HG03469 (cell line): Measurements from ENCODE around the gene EEF1E1.
A peak's percentile ranks its signal among the peaks of the same experiment; 100 is the strongest.
"Not testable (repeated sequence)": the region's sequence is repeated elsewhere in the genome, so short reads cannot be mapped to it uniquely, and the experiment has no call there.

Source experiments
- ATAC-seq: cut with Tn5 transposase; IDR thresholded peaks from one replicate; pipeline ENCODE4 v1.9.1; 2021; ENCODE audit warnings: mild to moderate bottlenecking, moderate library complexity, moderate number of reproducible peaks; ENCODE audit not compliant: unreplicated experiment

EEF1E1 gene

GRCh38 chr6:8064638-8065518 is 37.5 kb downstream of the EEF1E1 start:
- ATAC-seq: no peak

GRCh38 chr6:8063761-8064637 is 38.3 kb downstream of the EEF1E1 start, which contains the start of gene BLOC1S5:
Gene BLOC1S5, minus strand, starts transcription at chr6:8064389. Its CDS starts 13 bp downstream, at chr6:8064376.
- peak; percentile 79 for ATAC-seq

GRCh38 chr6:8061736-8062135 is 40.6 kb downstream of the EEF1E1 start:
- no peak for ATAC-seq

- ATAC-seq: no peak
Measured at GRCh38 chr6:8060346-8060745, 42.0 kb downstream of the EEF1E1 start.

- ATAC-seq: no peak
Measured at GRCh38 chr6:8059129-8059528, 43.2 kb downstream of the EEF1E1 start.

- ATAC-seq: no peak
Measured at GRCh38 chr6:8057793-8058192, 44.6 kb downstream of the EEF1E1 start.

- no peak for ATAC-seq
Measured at GRCh38 chr6:8057263-8057662, 45.1 kb downstream of the EEF1E1 start.

GRCh38 chr6:8054276-8054675 is 48.1 kb downstream of the EEF1E1 start:
- ATAC-seq: no peak

GRCh38 chr6:8047541-8048292 is 54.6 kb downstream of the EEF1E1 start:
- ATAC-seq: no peak

- ATAC-seq: not testable (repeated sequence)
Measured at GRCh38 chr6:8045769-8046168, 56.6 kb downstream of the EEF1E1 start.

- no peak for ATAC-seq
Measured at GRCh38 chr6:8043221-8043620, 59.1 kb downstream of the EEF1E1 start.

- no peak for ATAC-seq
Measured at GRCh38 chr6:8041913-8042583, 60.3 kb downstream of the EEF1E1 start.

GRCh38 chr6:8034107-8034506 is 68.2 kb downstream of the EEF1E1 start:
- not testable (repeated sequence) for ATAC-seq

- no peak for ATAC-seq
Measured at GRCh38 chr6:8030920-8031319, 71.4 kb downstream of the EEF1E1 start.
